HCT116 (cell line): ENCODE results near the gene MYOM1.

Source experiments
- CEBPB ChIP-seq: IDR thresholded peaks from 2 replicates; pipeline ENCODE4 v1.6.1; 2012; ENCODE audit warnings: low read depth
- ELF1 ChIP-seq: IDR thresholded peaks from 2 replicates; pipeline ENCODE4 v1.6.1; 2012; ENCODE audit warnings: low read depth, borderline replicate concordance
- POLR2A ChIP-seq: IDR thresholded peaks from 2 replicates; pipeline ENCODE4 v1.7.0; 2011; ENCODE audit warnings: borderline replicate concordance; ENCODE audit not compliant: insufficient read depth, insufficient read length; ENCODE audit errors: extremely low read depth
- POLR2AphosphoS5 ChIP-seq: IDR thresholded peaks from 2 replicates; pipeline ENCODE4 v1.6.1; 2011; ENCODE audit warnings: mild to moderate bottlenecking, low read depth, low read length, moderate library complexity
- RAD21 ChIP-seq: IDR thresholded peaks from 2 replicates; pipeline ENCODE4 v1.6.1; 2012; ENCODE audit warnings: low read depth, mild to moderate bottlenecking
- TF ChIP-seq, protein P1 (sequence below): IDR thresholded peaks from 2 replicates; pipeline ENCODE4 v1.6.1; 2011; ENCODE audit warnings: mild to moderate bottlenecking, low read length, moderate library complexity; ENCODE audit not compliant: insufficient replicate concordance; ENCODE audit errors: extremely low read depth
- TF ChIP-seq, protein P2 (sequence below), 3 experiments: fragments of 200-600 bp in 1 of 3; sonication (generic) in 1 of 3; IDR thresholded peaks in 2 of 3; conservative IDR thresholded peaks in 1 of 3; 2 replicates each; pipeline ENCODE4 v1.5.1; 2012 to 2017; ENCODE audit warnings: low read depth in 2 of 3, low read length in 2 of 3, antibody characterized with exemption in 1 of 3, borderline replicate concordance in 1 of 3, control low read depth in 1 of 3, mild to moderate bottlenecking in 1 of 3, mixed read lengths in 1 of 3, mixed run types in 1 of 3, moderate library complexity in 1 of 3; ENCODE audit not compliant: insufficient read depth in 1 of 3

DNA sequence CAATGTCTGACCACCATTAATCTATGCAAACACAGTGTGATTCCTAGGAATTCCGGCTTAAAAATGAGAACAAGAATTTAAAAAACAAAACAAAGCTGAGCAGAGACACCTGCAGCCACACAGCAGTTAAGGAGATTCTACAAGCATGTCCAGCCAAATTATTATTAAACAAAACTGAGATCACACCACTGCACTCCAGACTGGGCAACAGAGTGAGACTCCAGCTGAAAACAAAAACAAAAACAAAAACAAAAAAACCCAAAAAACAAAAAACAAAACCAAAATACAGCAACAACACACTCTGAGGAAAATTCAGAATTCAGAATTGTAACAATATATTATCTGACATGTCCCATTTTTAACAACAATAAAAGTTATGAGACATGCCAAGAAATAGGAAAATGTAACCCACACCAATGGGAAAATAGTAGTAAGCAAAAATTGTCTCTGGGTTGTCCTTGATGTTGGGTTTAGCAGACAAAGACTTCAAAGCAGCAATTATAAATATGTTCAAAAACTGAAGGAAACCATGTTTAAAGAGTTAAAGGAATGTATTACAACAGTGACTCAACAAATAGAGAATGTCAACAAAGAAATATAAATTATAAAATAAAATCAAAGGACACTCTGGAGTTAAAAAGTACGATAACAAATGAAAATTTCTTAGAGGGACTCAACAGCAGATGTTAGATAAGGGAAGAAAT is 19.7 kb downstream of the MYOM1 start:
- TF ChIP-seq, protein P1, sequence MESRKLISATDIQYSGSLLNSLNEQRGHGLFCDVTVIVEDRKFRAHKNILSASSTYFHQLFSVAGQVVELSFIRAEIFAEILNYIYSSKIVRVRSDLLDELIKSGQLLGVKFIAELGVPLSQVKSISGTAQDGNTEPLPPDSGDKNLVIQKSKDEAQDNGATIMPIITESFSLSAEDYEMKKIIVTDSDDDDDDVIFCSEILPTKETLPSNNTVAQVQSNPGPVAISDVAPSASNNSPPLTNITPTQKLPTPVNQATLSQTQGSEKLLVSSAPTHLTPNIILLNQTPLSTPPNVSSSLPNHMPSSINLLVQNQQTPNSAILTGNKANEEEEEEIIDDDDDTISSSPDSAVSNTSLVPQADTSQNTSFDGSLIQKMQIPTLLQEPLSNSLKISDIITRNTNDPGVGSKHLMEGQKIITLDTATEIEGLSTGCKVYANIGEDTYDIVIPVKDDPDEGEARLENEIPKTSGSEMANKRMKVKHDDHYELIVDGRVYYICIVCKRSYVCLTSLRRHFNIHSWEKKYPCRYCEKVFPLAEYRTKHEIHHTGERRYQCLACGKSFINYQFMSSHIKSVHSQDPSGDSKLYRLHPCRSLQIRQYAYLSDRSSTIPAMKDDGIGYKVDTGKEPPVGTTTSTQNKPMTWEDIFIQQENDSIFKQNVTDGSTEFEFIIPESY: no peak
- TF ChIP-seq, protein P2, sequence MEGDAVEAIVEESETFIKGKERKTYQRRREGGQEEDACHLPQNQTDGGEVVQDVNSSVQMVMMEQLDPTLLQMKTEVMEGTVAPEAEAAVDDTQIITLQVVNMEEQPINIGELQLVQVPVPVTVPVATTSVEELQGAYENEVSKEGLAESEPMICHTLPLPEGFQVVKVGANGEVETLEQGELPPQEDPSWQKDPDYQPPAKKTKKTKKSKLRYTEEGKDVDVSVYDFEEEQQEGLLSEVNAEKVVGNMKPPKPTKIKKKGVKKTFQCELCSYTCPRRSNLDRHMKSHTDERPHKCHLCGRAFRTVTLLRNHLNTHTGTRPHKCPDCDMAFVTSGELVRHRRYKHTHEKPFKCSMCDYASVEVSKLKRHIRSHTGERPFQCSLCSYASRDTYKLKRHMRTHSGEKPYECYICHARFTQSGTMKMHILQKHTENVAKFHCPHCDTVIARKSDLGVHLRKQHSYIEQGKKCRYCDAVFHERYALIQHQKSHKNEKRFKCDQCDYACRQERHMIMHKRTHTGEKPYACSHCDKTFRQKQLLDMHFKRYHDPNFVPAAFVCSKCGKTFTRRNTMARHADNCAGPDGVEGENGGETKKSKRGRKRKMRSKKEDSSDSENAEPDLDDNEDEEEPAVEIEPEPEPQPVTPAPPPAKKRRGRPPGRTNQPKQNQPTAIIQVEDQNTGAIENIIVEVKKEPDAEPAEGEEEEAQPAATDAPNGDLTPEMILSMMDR (IDR thresholded peaks at IDR 0.05 in 2 of 3, conservative IDR thresholded peaks at IDR 0.05 in 1 of 3; ENCODE audit: borderline replicate concordance in 1 of 3, insufficient read depth in 1 of 3, low read depth in 2 of 3, low read length in 2 of 3): no peak
- TF ChIP-seq ELF1 (no peak), POLR2A (no peak), RAD21 (no peak), CEBPB (no peak), POLR2AphosphoS5 (no peak)
